ENCODE measurements around the gene CSN2. TPM values are rescaled to one million over a fixed set of nuclear protein-coding genes. Genes with fewer than 3 reads are reported as not detected.

Gene CSN2
- total RNA-seq, 2 experiments from 2014 or later, result not detected

DNA sequence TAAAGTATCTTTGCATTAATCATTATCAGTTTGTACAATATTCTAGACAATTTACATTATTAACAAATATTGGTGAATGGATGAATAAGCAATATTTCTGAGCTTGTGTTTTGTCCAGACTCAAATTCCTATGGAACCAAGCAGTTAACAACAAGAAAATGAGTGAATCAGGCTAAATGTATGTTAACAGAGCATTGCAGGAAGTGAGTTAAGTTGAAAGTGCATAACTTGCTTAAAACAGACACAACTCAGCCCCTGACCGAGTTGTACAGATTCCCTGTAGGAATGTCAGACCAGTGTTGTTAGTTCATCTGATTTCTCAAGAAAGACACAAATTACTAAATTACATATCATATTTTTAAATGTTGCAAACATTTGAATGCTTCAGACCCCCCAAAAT is 58.4 kb downstream of the CSN2 start:
- H3K4me1 ChIP-seq (ENCODE audit: insufficient read depth, low read length), result no peaks in the 10 kb centered on the region
- no peak overlapping the region for H3K27ac Mint-ChIP-seq
- H3K4me1 Mint-ChIP-seq (ENCODE audit: low read depth), result no peaks in the 10 kb centered on the region
- H3K36me3 ChIP-seq (ENCODE audit: insufficient read depth, low read length), result no peaks in the 10 kb centered on the region
- intact Hi-C loops (cut with DNase I, micrococcal nuclease), result no loop called here
- H3K27me3 Mint-ChIP-seq, result peaks cover 13% of the 10 kb centered on the region
- DNase-seq (no peak), ATAC-seq (ENCODE audit: poor library complexity) (no peak)
- ChIA-PET CTCF (no interaction called here), POLR2A (no interaction called here)
- peaks cover 0 to 3% of the 10 kb centered on the region in 2 experiments for H3K9me3 ChIP-seq (ENCODE audit: control insufficient read depth in 1 of 2, insufficient read depth in 1 of 2, low read length in 2 of 2)
- no peaks in the 10 kb centered on the region for H3K9me3 Mint-ChIP-seq
- H3K4me3 Mint-ChIP-seq, result no peak overlapping the region
- no peaks in the 10 kb centered on the region for H3K27me3 ChIP-seq (ENCODE audit: control insufficient read depth in 1 of 2, insufficient read depth in 2 of 2, low read length in 2 of 2)
- no peak overlapping the region for H3K27ac ChIP-seq (ENCODE audit: low read depth in 1 of 2, low read length in 2 of 2)
- TF ChIP-seq CTCF (IDR thresholded peaks at IDR 0.05), result no peak
- no peak overlapping the region for H3K4me3 ChIP-seq (ENCODE audit: low read length)
- H3K36me3 Mint-ChIP-seq (ENCODE audit: low read depth), result no peaks in the 10 kb centered on the region

Other genes starting within 250 kb of the CSN2 start
- gene SULT1B1, start 205.1 kb downstream of the CSN2 start, total RNA-seq, result 10 to 100 TPM in 1 of 2 experiments, 1 to 10 TPM in 1; 9.4 to 10.2 TPM
- not detected for gene SULT1E1, start 105.6 kb downstream of the CSN2 start, total RNA-seq
- not detected for gene CSN1S1, start 34.7 kb downstream of the CSN2 start, total RNA-seq
- gene STATH, start 30.2 kb upstream of the CSN2 start, total RNA-seq, result not detected
- not detected for gene HTN3, start 62.7 kb upstream of the CSN2 start, total RNA-seq
- not detected for gene HTN1, start 84.7 kb upstream of the CSN2 start, total RNA-seq
- not detected for gene PRR27, start 188.5 kb upstream of the CSN2 start, total RNA-seq
- not detected for gene ODAM, start 230.0 kb upstream of the CSN2 start, total RNA-seq